NCI-H2196 (cell line): ENCODE data around the gene GALNT18.

Experiments
- DNase-seq: peaks from one replicate; lab custom pipeline; 2025; ENCODE audit not compliant: unreplicated experiment; lab: John Stamatoyannopoulos, UW

The GALNT18 gene

DNA sequence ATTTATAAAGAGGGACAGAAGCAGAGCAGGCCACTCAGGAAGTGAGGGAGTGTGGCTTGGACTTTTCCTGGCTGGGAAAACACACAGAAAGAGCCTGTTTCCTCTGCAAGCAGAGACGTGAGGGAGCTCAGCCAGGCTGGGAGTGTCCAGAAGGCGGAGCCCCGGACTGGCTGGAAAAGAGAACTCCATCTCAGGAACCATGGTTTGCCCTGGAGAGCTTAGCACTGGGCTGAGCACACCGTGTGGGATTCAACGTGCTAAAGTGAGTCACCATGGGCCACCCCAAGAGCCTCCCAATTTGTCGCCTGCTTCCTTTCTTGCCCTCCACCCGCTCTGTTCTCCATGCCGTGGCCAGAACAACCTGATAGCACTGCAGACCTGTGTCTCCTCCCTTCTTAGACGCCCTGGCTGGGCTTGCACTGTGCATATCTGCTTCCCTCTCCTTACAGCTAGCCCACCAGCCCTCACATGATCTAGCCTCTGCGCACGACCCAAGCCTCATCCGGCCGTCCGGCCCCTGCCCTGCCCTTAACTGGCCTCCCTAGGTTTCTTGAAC, 51.8 kb downstream of the GALNT18 start:
- no peak for DNase-seq

DNA sequence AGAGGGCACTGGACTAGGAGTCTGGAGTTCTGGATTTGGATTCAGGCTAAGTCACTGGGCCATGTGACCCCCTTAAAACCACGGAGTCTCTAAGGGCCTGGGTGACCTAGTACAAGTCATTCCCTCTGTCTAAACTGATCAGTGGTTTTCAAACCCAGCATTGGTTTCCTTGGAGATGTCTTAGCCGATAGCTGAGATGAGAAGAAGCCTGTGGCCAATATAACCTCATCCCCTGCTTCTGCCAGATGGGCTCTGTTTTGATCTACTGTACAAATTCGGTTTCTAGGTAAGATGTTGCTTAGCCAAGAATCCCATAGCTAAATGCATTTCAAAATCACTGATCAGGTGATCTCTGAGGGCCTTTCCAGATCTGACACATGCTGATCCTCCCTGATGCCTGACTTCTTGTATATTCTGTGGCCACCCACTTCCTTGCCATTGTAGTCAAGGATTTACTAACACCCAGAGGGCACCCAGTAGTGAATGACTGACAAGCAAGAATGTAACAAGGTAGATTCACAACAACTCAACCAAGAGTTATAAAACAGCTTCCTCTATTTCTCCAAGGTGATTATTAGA, 53.1 kb downstream of the GALNT18 start:
- no peak for DNase-seq

DNA sequence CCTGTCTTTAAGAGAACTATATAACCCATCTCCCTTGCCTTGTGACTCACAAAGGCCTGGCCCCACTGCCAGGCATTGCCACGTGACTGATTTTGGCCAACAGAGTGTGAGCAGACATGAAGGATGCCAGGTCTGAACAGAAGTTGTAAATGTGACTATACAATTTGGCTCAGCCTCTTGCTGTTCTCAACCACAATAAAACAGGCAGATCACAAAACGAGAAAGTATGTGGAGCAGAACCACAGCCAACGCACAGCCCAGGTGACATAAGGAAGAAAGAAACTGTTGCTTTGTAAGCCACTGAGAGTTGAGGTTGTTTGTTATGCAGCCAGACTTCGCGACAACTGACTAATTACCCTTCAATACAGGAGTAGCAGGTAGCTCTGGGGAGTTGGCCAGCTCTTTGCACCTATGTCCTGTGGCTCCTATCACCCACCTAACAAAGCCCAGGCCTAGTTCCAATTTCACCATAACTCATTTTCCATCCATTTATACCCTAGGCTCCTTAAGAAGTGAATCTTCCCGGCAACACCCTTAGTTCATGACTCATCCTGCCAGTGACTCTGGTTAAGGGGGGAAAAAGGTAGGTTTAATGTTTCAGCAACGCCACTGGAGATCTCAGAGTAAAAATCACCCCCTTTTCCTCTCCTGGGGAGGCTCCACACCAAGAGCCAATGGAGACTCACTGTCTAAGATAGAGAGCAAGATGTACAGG, 53.7 kb downstream of the GALNT18 start:
- DNase-seq: no peak

DNA sequence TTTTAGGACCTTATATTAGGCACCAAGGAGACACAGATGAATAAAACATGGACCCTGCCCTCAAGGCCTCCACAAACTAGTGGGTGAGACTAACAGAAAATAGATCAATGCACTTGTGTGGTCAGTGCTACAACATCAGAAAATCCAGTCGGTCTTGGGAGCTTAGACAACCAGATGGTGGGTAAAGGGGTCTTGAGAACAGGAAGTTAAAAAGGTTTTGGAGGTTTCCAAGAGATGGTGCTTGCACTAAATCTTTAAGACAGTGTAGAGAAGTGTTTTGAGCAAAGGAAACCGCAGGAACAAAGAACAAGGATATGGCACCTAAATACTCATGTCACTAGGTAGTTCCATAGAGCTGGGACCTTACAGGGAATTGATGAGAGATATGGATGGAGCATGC, 56.2 kb downstream of the GALNT18 start:
- no peak for DNase-seq

DNA sequence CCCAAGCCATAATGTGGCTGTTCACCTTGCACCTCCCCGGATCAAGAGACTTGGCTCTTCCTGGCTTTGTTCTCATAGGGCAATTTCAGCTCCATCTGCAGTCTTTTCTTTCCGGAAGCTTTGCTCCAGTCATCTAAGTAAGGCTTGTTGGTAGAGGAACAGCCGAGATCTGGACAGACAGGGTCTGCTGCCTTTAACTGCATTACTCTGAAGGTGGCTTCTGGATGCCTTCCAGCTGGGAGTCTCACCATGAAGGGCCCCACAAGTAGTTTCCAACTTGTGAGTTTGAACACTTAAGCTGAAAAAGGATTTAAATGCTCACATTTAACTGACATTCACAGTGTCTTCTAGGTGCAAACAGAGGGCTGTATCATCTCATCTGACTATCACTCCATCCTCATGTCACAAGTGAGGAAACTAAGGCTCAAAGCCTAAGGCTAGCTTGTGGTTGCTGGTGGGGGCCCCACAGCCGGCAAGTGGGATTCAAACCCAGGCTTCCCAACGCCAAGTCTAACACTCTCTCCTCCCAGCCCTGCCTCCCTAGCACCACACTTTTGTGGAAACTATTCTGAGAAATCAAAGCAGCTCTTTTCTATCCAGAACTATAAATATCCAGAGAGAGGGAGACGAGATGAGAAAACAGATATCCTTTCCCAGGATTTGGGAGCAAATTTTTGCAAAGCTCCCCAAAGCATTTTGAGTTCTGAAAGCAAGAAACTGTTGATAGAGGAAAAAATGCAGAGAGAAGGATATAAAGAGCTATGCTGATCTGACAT, 58.4 kb downstream of the GALNT18 start:
- DNase-seq: no peak

DNA sequence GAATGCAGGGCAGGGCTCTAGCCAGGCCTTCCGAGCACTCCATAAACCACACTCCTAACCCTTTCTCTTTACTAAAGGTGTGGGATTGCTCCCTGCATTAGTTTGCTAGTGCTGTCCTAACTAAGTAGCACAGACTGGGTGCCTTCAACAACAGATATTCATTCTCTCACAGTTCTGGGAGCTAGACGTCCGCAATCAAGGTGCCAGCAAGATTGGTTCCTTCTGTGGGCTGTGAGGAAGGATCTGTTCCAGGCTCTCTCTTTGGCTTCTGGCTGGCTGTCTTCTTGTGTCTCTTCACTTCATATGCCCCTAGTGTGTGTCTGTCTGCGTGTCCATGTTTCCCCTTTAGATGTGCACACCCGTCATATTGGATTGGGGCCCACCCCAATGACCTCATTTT, 59.8 kb downstream of the GALNT18 start:
- no peak for DNase-seq

DNA sequence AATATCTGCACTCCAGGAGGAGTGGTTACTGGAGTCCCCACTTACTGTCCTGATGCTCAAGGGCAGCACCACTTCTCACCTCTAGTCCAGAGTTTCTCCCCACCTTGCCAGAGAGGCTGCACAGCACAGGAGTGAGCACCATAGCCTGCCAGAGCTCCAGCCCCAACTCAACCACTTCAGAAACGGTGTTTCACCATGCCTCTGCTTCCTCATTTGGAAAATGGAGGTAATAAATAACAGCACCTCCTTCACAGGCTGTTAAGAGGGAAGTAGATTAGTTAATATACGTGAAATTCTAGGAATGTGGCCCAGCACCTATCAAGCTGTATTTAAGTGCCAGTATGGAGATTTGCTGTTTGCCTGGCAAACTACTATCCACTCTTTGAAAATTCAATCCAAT, 63.0 kb downstream of the GALNT18 start:
- no peak for DNase-seq

DNA sequence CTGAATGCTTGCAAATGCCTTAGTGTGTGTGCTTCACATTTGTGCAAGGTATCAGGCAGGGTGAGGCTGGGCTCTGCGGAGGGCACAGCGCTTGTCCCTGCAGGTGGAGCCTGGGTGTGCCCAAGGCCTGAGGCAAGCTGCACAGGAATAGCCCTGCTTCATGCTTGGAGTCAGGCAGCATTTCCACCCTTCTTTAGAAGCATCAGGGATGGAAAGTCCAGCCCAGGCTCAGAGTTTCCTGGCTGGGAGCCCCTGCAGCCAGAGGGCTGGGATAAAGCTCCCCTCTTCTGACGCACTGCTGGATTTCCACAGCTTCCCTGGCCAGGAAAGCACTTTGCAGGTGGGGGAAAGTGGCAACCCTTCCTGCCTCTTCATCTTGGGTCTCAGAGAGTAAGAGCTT, 63.4 kb downstream of the GALNT18 start:
- no peak for DNase-seq

DNA sequence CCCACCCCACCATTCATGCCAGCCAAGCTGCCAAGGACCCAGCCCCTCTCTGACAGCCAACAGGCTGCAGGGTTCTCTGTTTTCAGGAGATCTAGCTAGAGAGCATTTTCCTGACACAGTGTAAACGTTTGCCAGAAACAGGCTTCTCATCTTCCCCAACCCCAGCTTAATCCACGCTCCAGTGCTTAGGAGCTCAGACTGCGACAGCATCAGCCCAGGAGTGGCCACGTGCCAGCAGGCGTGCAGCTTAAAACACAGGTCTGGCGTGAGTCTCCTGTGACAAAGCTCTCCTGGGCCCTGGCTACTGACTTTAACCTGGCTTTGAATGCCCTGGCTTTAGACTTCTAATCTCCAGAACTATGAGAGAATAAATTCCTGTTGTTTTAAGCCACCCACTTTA, 66.6 kb downstream of the GALNT18 start:
- peak; percentile 84 for DNase-seq

DNA sequence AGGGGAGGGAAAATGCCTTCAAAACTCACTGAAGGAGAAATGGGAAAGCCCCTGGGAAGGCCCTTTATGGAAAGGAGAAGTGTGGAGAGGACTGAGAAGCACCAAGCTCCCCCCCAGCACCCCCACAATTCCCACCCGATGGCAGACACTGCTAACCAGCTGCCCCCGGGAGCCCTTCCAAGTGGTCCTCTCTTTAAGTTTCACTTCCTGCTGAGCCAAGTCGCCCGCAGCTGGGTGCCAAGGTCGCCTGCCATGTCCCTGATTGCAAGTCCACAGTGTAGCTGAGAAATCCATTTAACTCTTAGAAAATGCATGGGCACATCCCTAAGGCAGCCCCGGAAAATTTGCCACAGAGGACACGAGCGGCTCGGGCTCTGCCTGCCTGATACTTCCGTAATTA, 68.2 kb downstream of the GALNT18 start:
- no peak for DNase-seq

DNA sequence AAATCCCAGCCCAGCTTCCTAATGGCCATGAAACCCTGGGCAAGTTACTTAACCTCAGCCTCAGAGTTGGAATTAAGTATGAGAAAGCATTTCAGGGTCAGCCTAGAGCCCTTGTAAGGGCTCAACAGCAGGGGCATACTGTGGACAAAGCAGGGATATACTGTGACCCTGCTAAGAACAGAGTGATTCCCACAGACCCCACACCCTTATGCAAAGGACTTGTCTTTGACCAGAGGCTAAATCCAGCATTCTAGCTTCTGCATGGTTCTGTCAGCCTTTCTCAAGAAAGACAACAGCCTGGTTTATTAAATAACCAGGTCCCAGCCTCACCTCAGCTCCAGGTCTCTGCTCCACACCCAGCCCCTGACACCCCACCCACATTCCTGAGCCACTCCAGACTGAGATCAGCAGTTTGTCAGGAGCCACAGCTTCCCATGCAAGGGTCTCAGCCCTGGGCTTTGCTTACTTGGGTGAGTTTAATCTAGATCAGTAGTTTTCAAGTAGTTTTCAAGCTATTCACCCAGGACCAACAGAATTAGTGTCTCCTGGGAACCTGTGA, 69.2 kb downstream of the GALNT18 start:
- DNase-seq: no peak

DNA sequence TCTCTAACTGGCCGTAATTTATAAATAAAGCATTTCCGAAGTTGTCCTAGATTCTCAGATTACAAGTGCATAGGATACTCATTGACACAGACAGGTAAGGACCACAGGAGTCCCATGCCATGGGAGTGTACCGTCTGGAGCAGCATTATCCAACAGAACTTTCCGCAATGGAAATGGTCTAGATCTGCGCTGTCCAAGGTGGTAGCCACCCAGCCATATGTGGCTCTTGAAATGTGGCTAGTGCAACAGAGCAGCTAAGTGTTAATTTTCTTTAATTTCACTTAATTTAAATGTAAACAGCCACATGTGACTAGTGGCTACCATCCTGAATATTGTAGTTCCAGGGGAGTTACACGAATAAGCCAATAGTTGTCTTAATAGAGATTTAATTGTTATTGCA, 71.3 kb downstream of the GALNT18 start:
- no peak for DNase-seq

DNA sequence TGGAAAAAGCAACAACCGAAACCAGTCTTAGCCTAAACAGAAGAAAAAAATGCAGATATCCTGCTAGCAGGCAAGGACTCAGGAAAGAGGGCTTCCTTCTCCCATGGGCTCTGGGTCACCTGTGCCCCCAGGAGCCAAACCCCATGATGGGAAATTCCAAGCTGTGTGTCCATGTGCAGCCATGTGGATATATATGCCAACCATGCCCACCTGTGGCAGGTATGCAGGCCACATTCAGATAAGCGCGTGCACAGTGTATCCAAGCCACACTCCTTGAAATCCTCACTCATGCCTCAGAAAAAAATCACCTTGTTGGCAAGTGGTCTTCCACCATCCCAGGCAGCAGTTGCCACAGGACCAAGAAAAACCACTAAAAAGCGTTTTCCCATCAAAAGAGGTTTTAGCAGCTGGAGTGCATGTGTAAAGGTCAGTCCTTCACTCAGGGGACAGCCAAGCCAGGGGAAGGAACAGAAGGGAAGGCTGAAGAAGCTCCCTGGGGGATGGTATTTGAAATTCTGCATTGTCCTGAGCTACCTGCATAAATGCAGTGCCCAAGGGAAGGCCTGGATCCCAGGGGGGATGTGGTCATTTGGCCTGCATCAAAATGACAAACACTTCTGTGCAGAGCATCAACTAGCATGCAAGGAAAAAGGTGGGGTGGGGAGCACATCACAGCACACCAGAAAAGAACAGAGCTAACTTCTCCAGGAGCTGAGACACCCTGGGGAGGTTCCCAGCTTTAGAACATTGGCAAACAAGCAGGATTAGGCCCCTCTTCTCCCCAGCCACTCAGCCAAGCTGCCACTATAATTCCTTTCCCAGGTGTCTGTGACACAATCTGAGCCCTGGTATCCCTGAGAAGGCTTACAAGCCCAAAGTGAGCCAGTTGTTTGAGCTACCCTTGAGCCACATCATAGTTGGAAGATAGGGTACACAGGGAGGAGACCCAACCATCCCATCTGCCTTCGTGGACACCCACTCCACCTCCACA, 76.2 kb downstream of the GALNT18 start:
- no peak for DNase-seq

DNA sequence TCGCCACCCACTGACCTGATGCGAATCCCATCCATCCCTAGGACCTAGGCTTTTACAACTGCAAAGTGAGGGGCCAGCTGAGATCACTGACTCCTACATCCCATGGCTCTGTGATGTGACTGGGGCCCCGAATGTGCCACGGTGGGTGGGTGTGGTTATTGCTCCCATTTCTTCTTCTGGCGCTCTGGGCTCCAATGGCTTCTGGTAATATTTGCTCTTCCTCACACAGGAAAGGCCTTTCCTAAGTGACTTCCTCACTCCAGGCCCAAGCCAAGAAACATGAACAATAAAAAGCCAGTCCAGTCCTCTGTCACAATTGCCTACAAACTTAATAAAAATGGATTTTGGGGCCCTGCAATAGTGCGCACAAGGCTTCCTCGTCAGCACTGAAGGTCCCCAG, 78.1 kb downstream of the GALNT18 start:
- no peak for DNase-seq

DNA sequence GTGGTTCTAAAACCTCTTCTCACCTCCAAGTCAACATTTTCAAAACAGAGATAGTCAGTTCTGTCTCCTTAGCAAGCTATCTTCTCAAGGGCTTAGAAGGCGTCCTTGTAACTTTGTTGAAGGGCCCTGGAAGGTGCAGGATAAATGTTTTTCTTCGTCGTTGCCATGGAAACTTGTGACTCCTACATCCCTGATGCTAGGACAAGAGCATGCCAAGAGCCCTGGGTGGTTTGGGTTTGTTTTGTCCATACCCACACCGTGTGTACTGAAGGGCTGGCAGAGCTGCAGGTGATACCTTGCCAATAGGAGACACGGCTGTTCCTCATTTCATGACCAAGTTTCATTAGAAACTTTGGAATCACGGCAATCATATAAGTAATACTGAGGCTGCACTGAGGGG, 81.6 kb downstream of the GALNT18 start:
- DNase-seq: no peak

DNA sequence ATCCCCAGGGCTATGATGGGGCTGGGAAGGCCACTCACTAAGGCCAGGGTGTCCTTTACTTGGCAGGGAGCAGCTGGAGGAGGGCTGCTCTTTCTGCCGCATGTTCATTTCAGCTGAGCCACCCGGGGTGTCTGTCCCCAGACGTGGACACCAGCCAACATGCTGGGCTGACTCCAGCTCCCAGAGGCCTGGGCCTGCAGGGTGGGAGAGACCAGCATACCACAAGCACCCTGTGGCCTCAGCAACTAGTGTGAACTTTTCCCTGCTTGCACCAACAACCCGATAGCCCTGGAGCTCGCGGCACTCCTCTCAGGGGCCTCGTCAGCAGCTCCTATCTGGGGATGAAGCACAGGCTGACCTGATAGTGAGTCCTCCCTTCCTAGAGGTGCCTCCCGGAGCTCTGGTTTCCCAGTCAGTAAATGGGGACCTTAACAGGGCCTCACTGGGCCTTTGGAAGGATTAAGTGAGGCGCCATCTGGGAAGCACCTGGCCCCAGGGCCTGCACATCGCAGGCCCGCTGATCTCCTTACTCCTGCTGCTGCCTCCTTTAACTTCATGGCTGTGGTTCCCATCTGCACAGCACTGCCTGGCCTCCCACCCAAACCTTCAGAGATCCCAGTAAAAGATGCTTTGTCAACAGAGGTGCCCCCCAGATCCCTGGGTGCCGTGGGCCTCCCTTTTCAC, 83.4 kb downstream of the GALNT18 start:
- DNase-seq: no peak

DNA sequence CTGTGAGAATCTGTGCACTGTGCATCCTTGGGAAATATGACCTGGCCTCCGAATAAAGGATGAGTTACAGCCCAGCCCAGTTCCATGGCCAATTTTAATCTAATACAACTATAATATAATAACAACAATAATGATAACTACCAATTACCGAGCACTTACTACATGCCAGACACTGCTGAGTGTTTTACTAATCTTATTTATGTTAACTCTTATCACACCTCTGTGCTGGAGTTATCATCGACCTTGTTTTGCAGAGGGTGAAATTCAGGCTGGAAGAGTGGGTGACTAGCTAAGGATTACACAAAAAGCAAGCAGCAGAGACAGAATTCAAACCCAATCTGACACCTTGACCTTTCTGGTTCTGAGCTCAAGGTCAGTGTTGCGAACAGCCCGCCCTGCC, 83.9 kb downstream of the GALNT18 start:
- no peak for DNase-seq

DNA sequence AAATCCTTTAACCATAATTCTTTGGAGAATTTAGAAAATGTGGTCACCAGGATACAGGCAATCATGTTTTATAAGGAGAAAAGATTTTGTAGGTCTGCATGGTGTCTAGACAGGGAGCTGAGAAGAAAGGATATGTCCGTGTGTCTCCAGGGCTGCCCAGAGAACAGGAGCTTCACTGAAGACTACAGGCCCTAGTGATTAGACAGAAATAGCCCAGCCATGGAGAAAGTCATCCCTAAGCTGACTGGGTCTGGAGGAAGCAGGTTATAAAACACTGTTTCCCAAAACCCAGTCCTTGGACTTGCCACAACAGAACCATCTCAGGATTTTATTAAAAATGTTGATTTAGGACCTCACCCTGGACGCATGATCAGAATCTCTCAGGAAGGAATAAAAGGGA, 84.4 kb downstream of the GALNT18 start:
- no peak for DNase-seq

DNA sequence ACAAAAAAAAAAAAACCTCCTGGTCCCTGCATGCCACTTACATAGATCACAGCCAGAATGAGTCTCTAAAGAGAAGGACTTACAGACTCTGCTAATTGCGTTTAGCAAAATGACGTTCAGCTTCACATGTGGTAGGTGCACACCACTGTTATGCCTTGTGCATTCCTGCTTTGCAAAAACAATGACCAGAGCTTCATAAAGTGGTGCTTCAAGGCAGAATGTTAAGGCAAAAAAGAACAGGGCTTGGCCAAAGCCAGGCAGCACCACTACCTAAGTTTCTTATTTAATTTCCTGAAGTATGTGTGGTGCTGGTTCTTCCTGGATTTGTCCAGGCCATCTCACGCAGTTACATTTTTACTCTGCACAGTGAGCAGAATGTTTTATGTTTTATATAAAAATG, 85.2 kb downstream of the GALNT18 start:
- no peak for DNase-seq

DNA sequence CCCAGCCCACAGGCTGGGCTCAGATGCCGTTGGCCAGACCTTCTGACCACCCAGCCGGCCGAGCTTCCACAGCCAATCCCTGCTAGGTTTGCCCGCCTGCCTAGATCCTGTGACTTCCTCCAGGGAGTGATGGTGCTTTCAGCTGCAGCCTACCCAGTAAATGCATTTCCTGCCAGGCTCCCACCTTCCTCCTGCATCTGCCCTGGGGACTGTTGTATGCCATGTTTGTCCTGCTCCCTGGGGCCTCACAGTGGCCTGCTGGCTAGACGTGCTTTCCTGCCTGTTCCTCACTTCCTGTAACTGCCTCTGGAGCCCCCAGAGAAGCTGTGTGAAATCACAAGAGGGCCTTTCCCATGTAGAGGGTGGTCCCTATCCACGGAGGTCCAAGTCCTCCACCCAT, 86.2 kb downstream of the GALNT18 start:
- no peak for DNase-seq
